ENCODE results near the gene TBCA. TPM values are rescaled to one million over a fixed set of nuclear protein-coding genes. Genes with fewer than 3 reads are reported as not detected.
A peak's percentile ranks its signal among the peaks of the same experiment; 100 is the strongest.

Gene TBCA
- 60.1 and 81.2 TPM in 2 replicates for total RNA-seq (2014; rRNA removed; shearing (Covaris generic))
- 235 and 257 TPM in 2 replicates for polyA plus RNA-seq (2016; fragmentation: Nextera tagmentation; extraction: Ambion mirVana)

- H3K9ac ChIP-seq = peak within 1 kb of the TSS; percentile 95
- H3K9me2 ChIP-seq (ENCODE audit: insufficient read depth) = no peaks in the 10 kb centered on the region
- H3K27me3 ChIP-seq (replicated peaks; ENCODE audit: insufficient read depth) = no peaks in the 10 kb centered on the region
- H3K4me1 ChIP-seq (ENCODE audit: insufficient read depth) = peaks cover 28% of the 10 kb centered on the region
- H3K9me3 ChIP-seq (ENCODE audit: low read depth) = no peaks in the 10 kb centered on the region
- peak within 1 kb of the TSS; percentile 93 for H3K4me2 ChIP-seq (ENCODE audit: unreplicated experiment)
- H3F3A ChIP-seq (ENCODE audit: insufficient read depth) = peaks cover 5% of the 10 kb centered on the region; the same call in 1 of the 2 replicates
- 1% methylated on average over 44 to 50 of the region's 89 CpGs for WGBS, 2 experiments (ENCODE audit: low coverage in 1 of 2, low lambda C conversion rate in 2 of 2, missing lambda C conversion rate in 2 of 2)
- peak; percentile 94 for DNase-seq
- H2AFZ ChIP-seq = peak within 1 kb of the TSS; percentile 97
- TF ChIP-seq EZH2 (IDR thresholded peaks at IDR 0.05; ENCODE audit: insufficient read depth, poor library complexity, severe bottlenecking) = no peak
- no peak for TF ChIP-seq EZH2phosphoT487 (IDR thresholded peaks at IDR 0.05; ENCODE audit: insufficient read depth, low read depth)
- H3K79me2 ChIP-seq (ENCODE audit: insufficient read depth) = peaks cover 47% of the 10 kb centered on the region
- H4K20me1 ChIP-seq (ENCODE audit: insufficient read depth) = peaks cover 21% of the 10 kb centered on the region
- peaks cover 6% of the 10 kb centered on the region; the same call in 1 of the 2 replicates for H3K36me3 ChIP-seq (ENCODE audit: low read depth)
- H3K4me3 ChIP-seq = peak within 1 kb of the TSS; percentile 74
- H3K27ac ChIP-seq = peak within 1 kb of the TSS; percentile 94
- in situ Hi-C loops (cut with MboI) = no loop called here
Observed at GRCh38 chr5:77775790-77776553, at the start of gene TBCA. Gene TBCA, minus strand, starts transcription at chr5:77776339. Its CDS starts 82 bp downstream, at chr5:77776257.

DNA sequence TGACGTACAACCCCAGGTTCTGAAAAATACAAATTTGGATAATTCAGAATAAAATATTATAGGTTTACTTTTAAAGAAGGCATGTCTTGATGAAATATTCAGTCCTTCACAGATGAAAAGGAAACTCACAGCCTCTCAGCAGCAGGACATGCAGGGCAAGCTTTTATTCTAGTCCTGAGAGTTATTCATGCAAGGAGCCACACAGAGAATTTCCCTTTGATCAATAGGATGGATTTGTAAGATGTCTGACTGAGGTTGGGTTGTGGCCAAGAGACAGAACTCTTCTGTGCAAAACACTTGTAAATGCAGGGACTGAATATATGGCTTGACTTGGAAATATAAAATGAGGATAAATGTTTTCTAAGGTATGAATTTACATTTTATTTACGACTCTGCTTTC lies 48.8 kb upstream of the TBCA start:
- Histone ChIP-seq H4K20me1 (ENCODE audit: insufficient read depth) (no peaks in the 10 kb centered on the region), H3K4me2 (ENCODE audit: unreplicated experiment) (no peak overlapping the region), H3K9me3 (ENCODE audit: low read depth) (no peaks in the 10 kb centered on the region), H3K4me3 (no peak overlapping the region), H3K79me2 (ENCODE audit: insufficient read depth) (no peaks in the 10 kb centered on the region), H3K9me2 (ENCODE audit: insufficient read depth) (no peaks in the 10 kb centered on the region), H3K27ac (no peak overlapping the region), H3K4me1 (ENCODE audit: insufficient read depth) (no peaks in the 10 kb centered on the region), H3F3A (ENCODE audit: insufficient read depth) (no peaks in the 10 kb centered on the region), H3K9ac (no peak overlapping the region), H2AFZ (no peak overlapping the region), H3K27me3 (replicated peaks; ENCODE audit: insufficient read depth) (peaks cover 9% of the 10 kb centered on the region; the same call in 1 of the 2 replicates), H3K36me3 (ENCODE audit: low read depth) (no peaks in the 10 kb centered on the region)
- no peak for DNase-seq
- 82 to 91% methylated on average over 2 of the region's 2 CpGs for WGBS, 2 experiments (ENCODE audit: low coverage in 1 of 2, low lambda C conversion rate in 2 of 2, missing lambda C conversion rate in 2 of 2)
- TF ChIP-seq EZH2 (IDR thresholded peaks at IDR 0.05; ENCODE audit: insufficient read depth, poor library complexity, severe bottlenecking) = no peak
- no peak for TF ChIP-seq EZH2phosphoT487 (IDR thresholded peaks at IDR 0.05; ENCODE audit: insufficient read depth, low read depth)
- in situ Hi-C loops (cut with MboI) = no loop called here

GRCh38 chr5:77816686-77817085 lies 40.5 kb upstream of the TBCA start:
- no peak overlapping the region for H3K27ac ChIP-seq
- DNase-seq = no peak
- H3K27me3 ChIP-seq (replicated peaks; ENCODE audit: insufficient read depth) = no peaks in the 10 kb centered on the region; the same call in 1 of the 2 replicates
- H3F3A ChIP-seq (ENCODE audit: insufficient read depth) = no peaks in the 10 kb centered on the region
- H3K79me2 ChIP-seq (ENCODE audit: insufficient read depth) = no peaks in the 10 kb centered on the region
- no peak overlapping the region for H3K4me2 ChIP-seq (ENCODE audit: unreplicated experiment)
- H3K36me3 ChIP-seq (ENCODE audit: low read depth) = no peaks in the 10 kb centered on the region
- WGBS, 2 experiments (ENCODE audit: low coverage in 1 of 2, low lambda C conversion rate in 2 of 2, missing lambda C conversion rate in 2 of 2) = 4 to 6% methylated on average over 2 of the region's 2 CpGs
- no peaks in the 10 kb centered on the region for H3K4me1 ChIP-seq (ENCODE audit: insufficient read depth)
- H3K9ac ChIP-seq = no peak overlapping the region
- in situ Hi-C loops (cut with MboI) = no loop called here
- no peaks in the 10 kb centered on the region for H3K9me2 ChIP-seq (ENCODE audit: insufficient read depth)
- TF ChIP-seq EZH2 (IDR thresholded peaks at IDR 0.05; ENCODE audit: insufficient read depth, poor library complexity, severe bottlenecking) (no peak), EZH2phosphoT487 (IDR thresholded peaks at IDR 0.05; ENCODE audit: insufficient read depth, low read depth) (no peak)
- H3K9me3 ChIP-seq (ENCODE audit: low read depth) = no peaks in the 10 kb centered on the region
- H2AFZ ChIP-seq = no peak overlapping the region
- no peak overlapping the region for H3K4me3 ChIP-seq
- H4K20me1 ChIP-seq (ENCODE audit: insufficient read depth) = no peaks in the 10 kb centered on the region

GRCh38 chr5:77812926-77813589 lies 36.9 kb upstream of the TBCA start:
- no peak overlapping the region for H3K9ac ChIP-seq
- 42 to 60% methylated on average over 3 of the region's 3 CpGs for WGBS, 2 experiments (ENCODE audit: low coverage in 1 of 2, low lambda C conversion rate in 2 of 2, missing lambda C conversion rate in 2 of 2)
- in situ Hi-C loops (cut with MboI) = no loop called here

More at GRCh38 chr5:77812926-77813589, 36.9 kb upstream of the TBCA start:
- Histone ChIP-seq H3K27me3 (replicated peaks; ENCODE audit: insufficient read depth) (no peaks in the 10 kb centered on the region; the same call in 1 of the 2 replicates), H3K4me2 (ENCODE audit: unreplicated experiment) (no peak overlapping the region), H3K27ac (no peak overlapping the region), H3K79me2 (ENCODE audit: insufficient read depth) (no peaks in the 10 kb centered on the region), H3K4me1 (ENCODE audit: insufficient read depth) (no peaks in the 10 kb centered on the region), H3K9me3 (ENCODE audit: low read depth) (no peaks in the 10 kb centered on the region), H4K20me1 (ENCODE audit: insufficient read depth) (no peaks in the 10 kb centered on the region), H3K4me3 (no peak overlapping the region), H3K9me2 (ENCODE audit: insufficient read depth) (no peaks in the 10 kb centered on the region), H3K36me3 (ENCODE audit: low read depth) (no peaks in the 10 kb centered on the region), H2AFZ (no peak overlapping the region), H3F3A (ENCODE audit: insufficient read depth) (no peaks in the 10 kb centered on the region)
- TF ChIP-seq EZH2 (IDR thresholded peaks at IDR 0.05; ENCODE audit: insufficient read depth, poor library complexity, severe bottlenecking) (no peak), EZH2phosphoT487 (IDR thresholded peaks at IDR 0.05; ENCODE audit: insufficient read depth, low read depth) (no peak)
- no peak for DNase-seq

Measured in GM23248 (cell line).